ENCODE measurements around the gene GPBP1. TPM values are rescaled to one million over a fixed set of nuclear protein-coding genes. Genes with fewer than 3 reads are reported as not detected.
"Not testable (repeated sequence)": the region's sequence is repeated elsewhere in the genome, so short reads cannot be mapped to it uniquely, and the experiment has no call there.

GPBP1 gene, protein sequence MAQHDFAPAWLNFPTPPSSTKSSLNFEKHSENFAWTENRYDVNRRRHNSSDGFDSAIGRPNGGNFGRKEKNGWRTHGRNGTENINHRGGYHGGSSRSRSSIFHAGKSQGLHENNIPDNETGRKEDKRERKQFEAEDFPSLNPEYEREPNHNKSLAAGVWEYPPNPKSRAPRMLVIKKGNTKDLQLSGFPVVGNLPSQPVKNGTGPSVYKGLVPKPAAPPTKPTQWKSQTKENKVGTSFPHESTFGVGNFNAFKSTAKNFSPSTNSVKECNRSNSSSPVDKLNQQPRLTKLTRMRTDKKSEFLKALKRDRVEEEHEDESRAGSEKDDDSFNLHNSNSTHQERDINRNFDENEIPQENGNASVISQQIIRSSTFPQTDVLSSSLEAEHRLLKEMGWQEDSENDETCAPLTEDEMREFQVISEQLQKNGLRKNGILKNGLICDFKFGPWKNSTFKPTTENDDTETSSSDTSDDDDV
- polyA plus RNA-seq (2013, experiment 1 of 2; ENCODE audit: insufficient read length) = 48.6 TPM
- 55.6 TPM for polyA plus RNA-seq (2013, experiment 2 of 2; ENCODE audit: insufficient read length)

GRCh38 chr5:57173319-57174127 is at the start of gene GPBP1:
Gene GPBP1, plus strand, starts transcription at chr5:57174059. Its CDS starts 40,072 bp downstream, at chr5:57214131.
- peak; percentile 100 for DNase-seq

GRCh38 chr5:57128325-57128724 is 45.5 kb upstream of the GPBP1 start:
- no peak for DNase-seq

GRCh38 chr5:57133574-57133973 is 40.3 kb upstream of the GPBP1 start:
- no peak for DNase-seq

DNA sequence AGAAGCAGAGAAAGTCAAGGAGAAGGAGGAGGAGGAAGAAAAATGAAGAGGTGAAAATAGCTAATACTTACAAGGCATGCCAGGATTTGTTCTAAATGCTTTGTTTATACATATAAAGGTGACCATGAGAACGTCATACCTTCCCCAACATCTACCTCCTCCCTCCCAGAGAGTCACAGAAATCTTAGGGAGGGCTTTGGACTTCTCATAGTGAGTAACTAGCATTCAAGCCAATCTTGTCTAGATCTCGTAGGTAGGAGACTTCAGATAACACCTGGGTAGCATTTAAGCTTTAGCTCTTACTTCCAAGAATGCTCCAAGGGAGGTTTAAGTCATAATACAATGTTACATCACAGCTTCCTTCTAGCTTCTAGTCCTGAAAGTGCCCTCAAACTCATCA is 36.5 kb upstream of the GPBP1 start:
- no peak for DNase-seq

DNA sequence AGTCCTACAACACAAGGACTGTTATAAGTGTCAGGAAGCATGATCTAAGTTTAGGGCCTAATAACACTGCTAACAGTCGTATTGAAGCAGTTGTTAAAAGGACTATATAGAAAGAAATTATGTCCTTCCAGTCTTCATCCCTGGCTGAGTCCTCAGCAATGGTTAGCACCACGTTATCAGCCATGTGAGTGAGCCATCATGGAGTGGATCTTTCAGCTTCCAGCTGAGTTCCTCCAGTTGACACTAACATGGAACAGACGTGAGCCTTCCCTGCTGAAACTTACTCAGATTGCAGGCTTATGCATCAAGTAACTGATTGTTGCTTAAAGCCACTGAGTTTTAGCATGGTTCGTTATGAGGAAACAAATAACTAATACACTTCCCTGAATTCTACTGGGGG is 21.5 kb upstream of the GPBP1 start:
- DNase-seq = no peak

- DNase-seq = no peak
Measured at GRCh38 chr5:57155033-57155432, 18.8 kb upstream of the GPBP1 start.

- DNase-seq = no peak
Measured at GRCh38 chr5:57157131-57157530, 16.7 kb upstream of the GPBP1 start.

DNA sequence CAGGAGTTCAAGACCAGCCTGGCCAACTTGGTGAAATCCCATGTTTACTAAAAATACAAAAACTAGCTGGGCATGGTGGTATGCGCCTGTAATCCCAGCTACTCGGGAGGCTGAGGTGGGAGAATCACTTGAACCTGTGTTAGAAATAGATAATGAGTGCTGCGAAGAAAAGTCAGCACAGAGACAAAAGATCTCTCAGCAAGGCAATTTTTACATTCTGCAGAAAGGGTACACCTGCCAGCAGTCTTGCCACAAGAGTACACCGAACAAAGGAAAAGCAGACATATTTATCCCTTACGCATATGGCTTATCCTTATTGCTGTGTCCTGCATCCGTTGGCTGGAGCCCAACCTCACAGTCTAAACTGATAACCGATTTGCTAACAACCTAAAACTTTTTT is 16.2 kb upstream of the GPBP1 start:
- no peak for DNase-seq

- no peak for DNase-seq
Measured at GRCh38 chr5:57163553-57164006, 10.3 kb upstream of the GPBP1 start.

- no peak for DNase-seq
Measured at GRCh38 chr5:57164124-57164523, 9.7 kb upstream of the GPBP1 start.

GRCh38 chr5:57165171-57165570 is 8.7 kb upstream of the GPBP1 start:
- DNase-seq = not testable (repeated sequence)

DNA sequence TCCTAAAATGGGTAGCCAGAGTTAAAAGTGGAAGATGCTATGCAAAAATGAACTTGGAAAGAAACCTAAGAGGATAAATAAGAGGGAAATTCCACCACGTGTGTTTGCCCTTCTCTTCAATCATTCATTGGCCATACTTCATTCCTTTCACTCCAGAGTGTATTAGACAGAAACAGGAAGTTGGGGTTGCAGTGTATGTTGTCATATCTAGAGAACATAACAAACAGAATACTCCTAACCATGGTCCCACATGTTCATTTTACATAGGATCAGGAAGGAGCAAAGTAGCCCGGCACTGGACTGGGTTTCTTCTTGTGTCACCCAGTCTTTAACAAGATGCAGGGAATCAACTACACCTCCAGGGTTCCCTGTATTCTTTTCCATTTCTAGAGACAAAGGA is 7.6 kb upstream of the GPBP1 start:
- DNase-seq = no peak

DNA sequence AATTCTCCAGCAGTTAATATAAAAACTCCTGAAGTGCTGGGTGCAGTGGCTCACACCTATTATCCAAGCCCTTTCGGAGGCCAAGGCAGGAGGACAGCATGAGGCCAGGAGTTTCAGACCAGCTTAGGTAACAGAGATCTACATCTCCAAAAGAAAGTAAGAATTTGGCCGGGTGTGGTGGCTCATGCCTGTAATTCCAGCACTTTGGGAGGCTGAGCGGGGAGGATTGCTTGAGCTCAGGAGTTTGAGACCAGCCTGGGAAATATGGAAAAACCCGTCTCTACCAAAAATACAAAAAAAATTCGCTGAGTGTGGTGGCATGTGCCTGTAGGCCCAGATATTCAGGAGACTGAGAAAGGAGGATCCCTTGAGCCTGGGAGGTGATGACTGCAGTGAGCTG is 6.7 kb upstream of the GPBP1 start:
- DNase-seq = no peak

DNA sequence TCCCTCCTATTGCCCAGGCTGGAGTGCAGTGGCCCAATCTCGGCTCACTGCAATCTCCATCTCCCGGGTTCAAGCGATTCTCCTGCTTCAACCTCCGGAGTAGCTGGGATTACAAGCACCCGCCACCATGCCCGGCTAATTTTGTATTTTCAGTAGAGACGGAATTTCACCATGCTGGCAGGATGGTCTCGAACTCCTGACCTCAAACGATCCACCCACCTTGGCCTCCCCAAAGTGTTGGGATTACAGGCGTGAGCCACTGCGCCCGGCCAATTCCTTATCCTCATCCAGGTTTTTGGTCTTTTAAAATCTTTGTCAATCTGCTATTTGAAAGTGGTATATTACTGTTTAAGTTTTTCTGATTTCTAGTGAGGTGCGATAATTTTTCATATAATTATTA is 3.7 kb upstream of the GPBP1 start:
- DNase-seq = not testable (repeated sequence)

- DNase-seq = no peak
Measured at GRCh38 chr5:57171816-57172465, 1.9 kb upstream of the GPBP1 start.

DNA sequence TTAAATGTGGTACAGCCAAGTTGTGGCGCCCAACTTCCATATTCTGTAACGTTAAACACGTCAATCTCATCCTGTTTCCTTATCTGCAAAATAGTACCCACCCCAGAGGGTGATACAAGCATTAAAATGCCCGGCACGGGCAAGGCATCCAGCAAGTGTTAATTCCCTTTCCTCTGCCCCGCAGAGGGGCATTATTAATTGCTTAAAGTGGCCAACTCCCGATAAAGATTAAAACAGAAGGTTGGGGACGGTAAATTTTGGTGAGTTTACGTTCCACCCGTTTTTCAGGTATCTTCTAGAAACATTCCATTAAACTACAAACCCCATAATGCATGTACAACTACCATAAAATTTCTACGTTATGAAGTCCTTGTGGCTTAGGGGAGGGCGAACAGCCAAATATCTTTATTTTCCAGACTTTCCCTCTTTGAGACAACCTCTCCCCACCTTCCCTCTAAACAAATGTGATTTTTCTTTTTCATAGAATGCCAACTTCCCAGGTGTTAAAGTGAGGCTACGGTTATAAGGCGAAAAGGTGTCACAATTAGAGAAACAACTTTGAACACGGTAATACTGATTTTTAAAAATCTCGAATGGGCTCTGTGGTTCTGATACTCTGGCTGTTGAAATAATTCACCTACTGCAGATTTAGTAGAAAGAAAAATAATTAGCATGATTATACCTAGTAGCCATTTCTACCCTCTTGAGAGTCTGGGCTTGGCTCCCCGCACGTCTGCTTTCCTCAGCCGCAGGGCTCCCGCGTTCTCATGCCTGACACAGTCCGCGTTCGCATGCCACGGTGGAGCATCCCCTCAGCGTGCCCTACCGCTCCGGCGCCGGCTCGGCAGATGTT is 1.2 kb upstream of the GPBP1 start:
- DNase-seq = peak; percentile 22

DNA sequence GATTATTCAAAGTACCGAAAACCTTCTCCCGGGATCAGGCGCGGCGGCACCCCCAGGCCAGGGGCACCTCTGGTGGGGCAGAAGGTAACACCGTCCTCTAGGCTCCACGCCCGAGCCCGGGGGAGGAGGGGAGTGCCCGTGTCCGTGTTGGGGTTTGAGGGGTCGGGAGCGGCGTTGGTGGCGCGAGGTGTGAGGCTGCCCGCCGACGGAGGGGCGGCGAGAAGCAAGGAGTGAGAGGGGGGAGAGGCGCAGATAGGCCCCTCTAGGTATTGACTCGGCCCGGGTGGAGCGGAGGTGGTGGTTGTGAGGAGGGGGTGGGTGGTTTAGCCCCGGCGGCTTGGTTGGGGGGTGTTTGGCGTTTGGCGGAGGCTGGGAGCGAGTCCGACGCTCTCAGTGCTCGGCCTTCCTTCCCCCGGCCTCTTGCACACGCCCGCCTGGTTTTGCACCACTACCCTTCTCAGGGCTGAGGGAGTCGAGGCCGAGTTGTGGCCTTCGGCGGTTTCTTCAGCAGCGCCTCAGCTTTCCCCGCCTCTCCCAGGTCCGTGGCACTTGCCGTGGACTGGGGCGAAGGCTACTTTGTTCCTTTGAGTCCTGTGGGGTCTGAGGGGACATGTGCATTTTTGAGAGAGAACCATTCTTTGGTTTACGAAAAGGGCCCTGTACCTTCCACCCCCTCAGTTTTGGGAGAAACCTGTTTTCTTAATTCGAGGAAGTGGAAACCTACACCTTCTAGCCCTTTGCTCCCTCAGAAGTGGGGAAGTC is 450 bp downstream of the GPBP1 start:
- peak; percentile 21 for DNase-seq

DNA sequence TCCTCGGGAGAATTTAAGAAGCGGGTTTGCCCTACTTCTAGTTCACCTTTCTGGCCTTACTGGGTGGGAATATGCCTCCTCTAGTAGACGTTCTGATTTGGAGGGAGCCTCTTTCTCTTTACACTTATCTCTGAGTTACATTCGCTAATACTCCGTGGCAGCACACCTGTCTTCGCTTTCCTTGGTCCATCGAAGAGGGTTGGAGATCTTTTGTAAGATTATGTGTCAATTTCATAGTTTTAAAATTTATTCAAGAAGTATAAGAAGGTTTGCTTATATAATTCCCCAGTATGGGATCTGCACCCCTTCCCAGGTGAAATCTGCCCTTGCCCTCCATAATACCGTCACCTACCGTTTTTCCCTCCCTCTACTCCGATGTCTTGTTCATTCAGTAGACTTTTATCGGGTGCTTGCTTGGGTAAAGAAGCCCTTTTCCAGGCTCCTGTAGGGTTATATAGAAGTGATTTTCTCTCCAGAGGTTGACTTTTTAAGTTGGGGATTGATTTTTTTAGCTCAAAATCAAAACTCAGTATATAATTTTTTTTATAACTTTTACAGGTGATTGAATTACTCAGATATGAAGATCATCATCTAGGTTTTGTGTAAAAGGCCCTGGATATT is 1.1 kb downstream of the GPBP1 start:
- DNase-seq = no peak

DNA sequence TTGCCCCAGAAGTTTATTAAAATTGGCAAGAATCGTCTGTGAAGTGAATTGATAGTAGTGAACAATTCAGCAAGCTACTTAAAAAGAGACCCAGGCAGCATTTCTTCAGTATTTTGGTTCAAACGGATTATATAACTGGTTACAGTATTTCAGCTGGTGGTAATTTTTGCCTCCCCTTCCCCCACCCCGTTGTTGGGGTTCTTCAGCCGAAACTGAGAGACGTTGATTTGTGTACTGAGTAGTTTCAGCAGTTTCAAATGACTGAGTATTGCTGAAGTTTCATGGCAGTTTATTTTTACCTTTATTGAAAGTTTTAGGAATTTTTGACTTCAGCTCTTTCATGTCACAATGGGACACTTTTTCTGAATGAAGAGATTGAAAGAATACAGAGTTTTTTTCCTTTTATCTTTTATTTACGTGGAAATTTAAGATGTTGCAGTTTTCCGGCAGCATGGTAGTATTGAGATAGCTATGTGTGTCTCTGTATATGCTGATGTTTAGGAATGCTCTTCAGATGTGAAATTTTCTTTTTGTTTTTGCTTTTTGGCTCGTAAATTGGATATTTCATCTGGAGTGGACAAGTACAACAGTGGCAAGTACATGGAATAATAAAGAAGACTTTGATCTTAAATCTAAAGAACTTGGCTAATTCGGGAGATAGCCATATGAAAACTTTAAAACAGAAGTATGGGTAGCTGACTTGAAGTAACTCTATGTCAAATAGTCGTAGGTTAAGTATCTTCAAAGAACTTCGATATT is 1.9 kb downstream of the GPBP1 start:
- DNase-seq = no peak

DNA sequence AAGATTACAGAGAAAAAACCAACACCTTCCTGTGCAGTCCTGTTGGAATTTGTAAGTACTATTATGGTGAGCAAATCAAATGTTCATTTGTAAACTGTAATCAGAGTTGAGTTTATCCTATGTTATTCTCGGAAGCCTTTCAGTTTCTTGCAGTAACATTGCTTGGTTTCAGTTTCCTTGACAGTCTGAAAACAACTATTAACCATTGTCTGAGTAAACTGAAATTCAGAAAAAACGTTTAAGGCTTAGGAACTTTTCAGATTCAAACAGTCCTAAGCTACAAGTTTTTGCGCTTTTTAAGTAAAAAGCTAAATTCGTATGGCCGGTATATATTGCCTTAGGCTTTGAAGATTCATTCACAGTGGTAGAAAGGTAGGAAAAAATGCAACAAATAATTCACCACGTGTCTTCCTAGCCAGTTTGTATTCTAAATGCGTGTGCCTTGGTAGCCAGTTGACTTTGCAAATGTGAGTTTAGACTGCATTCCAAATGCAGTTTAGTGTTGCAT is 2.5 kb downstream of the GPBP1 start:
- DNase-seq = peak; percentile 68

Data from fibroblast of skin of scalp (primary cell).